Panc1 (cell line): Measurements from ENCODE around the gene NCOA3. TPM values are rescaled to one million over a fixed set of nuclear protein-coding genes. Genes with fewer than 3 reads are reported as not detected.

Source experiments
- ATAC-seq: fragments of 200-7000 bp; cut with Tn5 transposase; 2 replicates; pipeline ENCODE4 v1.9.1; 2020; ENCODE audit warnings: mild to moderate bottlenecking, moderate library complexity
- BruUV-seq: library from RNA; stranded (reverse); fragments of 400-500 nt; replicated peaks from 2 replicates; lab custom pipeline; 2021; lab: Mats Ljungman, UMichigan
- CTCF ChIA-PET: fragments of 300-600 bp; sonication (Branson Sonifier 250); formaldehyde crosslinking; loops from one replicate; lab custom pipeline; 2022; ENCODE audit warnings: antibody characterized with exemption; lab: Charles Lee
- POLR2A ChIA-PET: fragments of 300-600 bp; sonication (Branson Sonifier 250); formaldehyde crosslinking; loops from one replicate; lab custom pipeline; 2022; ENCODE audit warnings: antibody characterized with exemption; lab: Charles Lee
- DNase-seq: peaks from one replicate; pipeline ENCODE4 v3.0.0-alpha.2; 2010; ENCODE audit warnings: low read depth, low spot score
- H3K27ac ChIP-seq: 2 replicates; pipeline ENCODE4 v1.5.1; 2011; ENCODE audit warnings: mild to moderate bottlenecking, low read length, inconsistent platforms
- H3K27me3 ChIP-seq: fragments of 200-500 bp; sonication (Bioruptor generic); 2 replicates; pipeline ENCODE4 v1.6.0; 2014; ENCODE audit warnings: low read length, inconsistent platforms; ENCODE audit not compliant: control insufficient read depth, insufficient read depth
- H3K36me3 ChIP-seq: fragments of 200-500 bp; sonication (Bioruptor generic); 2 replicates; pipeline ENCODE4 v1.5.1; 2014; ENCODE audit warnings: inconsistent platforms, mild to moderate bottlenecking, low read length, moderate library complexity; ENCODE audit not compliant: control insufficient read depth, insufficient read depth
- H3K4me1 ChIP-seq: 2 replicates; pipeline ENCODE4 v1.5.1; 2011; ENCODE audit warnings: inconsistent platforms, mild to moderate bottlenecking, low read length, moderate library complexity; ENCODE audit not compliant: control insufficient read depth, insufficient read depth
- H3K4me3 ChIP-seq, 2 experiments: 2 replicates each; pipeline ENCODE4 v1.5.1; 2011 to 2012; ENCODE audit warnings: low read depth in 2 of 2, low read length in 2 of 2, mild to moderate bottlenecking in 2 of 2, inconsistent platforms in 1 of 2, moderate library complexity in 1 of 2
- H3K9me3 ChIP-seq: fragments of 200-500 bp; sonication (Bioruptor generic); 2 replicates; pipeline ENCODE4 v1.5.1; 2014; ENCODE audit warnings: low read depth, mild to moderate bottlenecking, inconsistent platforms, low read length, moderate library complexity; ENCODE audit not compliant: control insufficient read depth, insufficient read depth
- POLR2AphosphoS5 ChIP-seq: IDR thresholded peaks from 2 replicates; pipeline ENCODE4 v1.6.1; 2012; ENCODE audit warnings: mild to moderate bottlenecking, low read depth, low read length, moderate library complexity
- SIN3A ChIP-seq: IDR thresholded peaks from 2 replicates; pipeline ENCODE4 v1.6.1; 2012; ENCODE audit warnings: low read depth, mild to moderate bottlenecking, low read length, moderate library complexity, borderline replicate concordance; ENCODE audit not compliant: insufficient read depth
- TCF7L2 ChIP-seq: IDR thresholded peaks from 2 replicates; pipeline ENCODE4 v1.6.1; 2011; ENCODE audit warnings: mild to moderate bottlenecking, low read depth, low read length, inconsistent platforms
- in situ Hi-C: cut with HindIII; loops from 2 replicates; pipeline ENCODE4 v1.10.0; 2016; ENCODE audit warnings: low sequenced_read_pairs, low pct_unique_long_range_greater_than_20kb
- intact Hi-C: fragments of 100-400 bp; cut with micrococcal nuclease; formaldehyde crosslinking; loops from one replicate; pipeline ENCODE4 v1.10.0; 2022; ENCODE audit not compliant: unreplicated experiment
- total RNA-seq: library from RNA; stranded (reverse); gene quantifications from one replicate; pipeline ENCODE4 v1.2.1, GENCODE V29; 2021; ENCODE audit not compliant: unreplicated experiment
- TF ChIP-seq, protein P1 (sequence below): fragments of 450-650 bp; IDR thresholded peaks from 2 replicates; pipeline ENCODE4 v1.5.1; 2017; ENCODE audit warnings: mild to moderate bottlenecking
- TF ChIP-seq, protein P2 (sequence below), 2 experiments: IDR thresholded peaks; 2 replicates each; pipeline ENCODE4 v1.6.1; 2011 to 2012; ENCODE audit warnings: low read depth in 2 of 2, control low read depth in 1 of 2, low read length in 1 of 2, mild to moderate bottlenecking in 1 of 2, moderate library complexity in 1 of 2; ENCODE audit not compliant: insufficient read depth in 1 of 2

NCOA3 gene
- total RNA-seq, 1 experiment from 2014 or later: 47.7 TPM

DNA sequence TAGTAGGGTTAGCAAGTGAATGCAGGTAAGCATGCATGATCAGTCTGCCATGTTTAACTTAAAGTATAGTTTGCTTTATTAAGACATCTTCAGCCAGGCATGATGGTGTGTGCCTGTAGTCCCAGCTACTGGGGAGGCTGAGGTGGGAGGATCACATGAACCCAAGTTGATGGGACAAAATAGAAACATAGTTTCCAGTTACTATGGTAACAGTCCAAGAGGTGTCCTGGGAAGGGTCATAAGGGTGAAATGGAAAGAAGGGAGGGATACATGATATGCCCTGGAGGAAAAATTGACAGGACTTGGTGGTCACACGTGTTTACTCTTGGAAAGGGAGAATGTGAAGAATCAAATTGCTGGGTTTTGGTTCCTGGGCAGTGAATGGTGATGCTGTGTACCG, 143.9 kb downstream of the NCOA3 start:
- H3K9me3 ChIP-seq: no peaks in the 10 kb centered on the region
- DNase-seq: no peak
- H3K4me3 ChIP-seq: no peak overlapping the region
- no peak for ATAC-seq
- H3K4me1 ChIP-seq: no peaks in the 10 kb centered on the region
- intact Hi-C loops (no loop called here), in situ Hi-C loops (no loop called here)
- POLR2A ChIA-PET: no interaction called here
- no peaks in the 10 kb centered on the region for H3K27me3 ChIP-seq
- TF ChIP-seq, protein P1, sequence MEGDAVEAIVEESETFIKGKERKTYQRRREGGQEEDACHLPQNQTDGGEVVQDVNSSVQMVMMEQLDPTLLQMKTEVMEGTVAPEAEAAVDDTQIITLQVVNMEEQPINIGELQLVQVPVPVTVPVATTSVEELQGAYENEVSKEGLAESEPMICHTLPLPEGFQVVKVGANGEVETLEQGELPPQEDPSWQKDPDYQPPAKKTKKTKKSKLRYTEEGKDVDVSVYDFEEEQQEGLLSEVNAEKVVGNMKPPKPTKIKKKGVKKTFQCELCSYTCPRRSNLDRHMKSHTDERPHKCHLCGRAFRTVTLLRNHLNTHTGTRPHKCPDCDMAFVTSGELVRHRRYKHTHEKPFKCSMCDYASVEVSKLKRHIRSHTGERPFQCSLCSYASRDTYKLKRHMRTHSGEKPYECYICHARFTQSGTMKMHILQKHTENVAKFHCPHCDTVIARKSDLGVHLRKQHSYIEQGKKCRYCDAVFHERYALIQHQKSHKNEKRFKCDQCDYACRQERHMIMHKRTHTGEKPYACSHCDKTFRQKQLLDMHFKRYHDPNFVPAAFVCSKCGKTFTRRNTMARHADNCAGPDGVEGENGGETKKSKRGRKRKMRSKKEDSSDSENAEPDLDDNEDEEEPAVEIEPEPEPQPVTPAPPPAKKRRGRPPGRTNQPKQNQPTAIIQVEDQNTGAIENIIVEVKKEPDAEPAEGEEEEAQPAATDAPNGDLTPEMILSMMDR: no peak
- no peak for TF ChIP-seq POLR2AphosphoS5
- TF ChIP-seq, protein P2, sequence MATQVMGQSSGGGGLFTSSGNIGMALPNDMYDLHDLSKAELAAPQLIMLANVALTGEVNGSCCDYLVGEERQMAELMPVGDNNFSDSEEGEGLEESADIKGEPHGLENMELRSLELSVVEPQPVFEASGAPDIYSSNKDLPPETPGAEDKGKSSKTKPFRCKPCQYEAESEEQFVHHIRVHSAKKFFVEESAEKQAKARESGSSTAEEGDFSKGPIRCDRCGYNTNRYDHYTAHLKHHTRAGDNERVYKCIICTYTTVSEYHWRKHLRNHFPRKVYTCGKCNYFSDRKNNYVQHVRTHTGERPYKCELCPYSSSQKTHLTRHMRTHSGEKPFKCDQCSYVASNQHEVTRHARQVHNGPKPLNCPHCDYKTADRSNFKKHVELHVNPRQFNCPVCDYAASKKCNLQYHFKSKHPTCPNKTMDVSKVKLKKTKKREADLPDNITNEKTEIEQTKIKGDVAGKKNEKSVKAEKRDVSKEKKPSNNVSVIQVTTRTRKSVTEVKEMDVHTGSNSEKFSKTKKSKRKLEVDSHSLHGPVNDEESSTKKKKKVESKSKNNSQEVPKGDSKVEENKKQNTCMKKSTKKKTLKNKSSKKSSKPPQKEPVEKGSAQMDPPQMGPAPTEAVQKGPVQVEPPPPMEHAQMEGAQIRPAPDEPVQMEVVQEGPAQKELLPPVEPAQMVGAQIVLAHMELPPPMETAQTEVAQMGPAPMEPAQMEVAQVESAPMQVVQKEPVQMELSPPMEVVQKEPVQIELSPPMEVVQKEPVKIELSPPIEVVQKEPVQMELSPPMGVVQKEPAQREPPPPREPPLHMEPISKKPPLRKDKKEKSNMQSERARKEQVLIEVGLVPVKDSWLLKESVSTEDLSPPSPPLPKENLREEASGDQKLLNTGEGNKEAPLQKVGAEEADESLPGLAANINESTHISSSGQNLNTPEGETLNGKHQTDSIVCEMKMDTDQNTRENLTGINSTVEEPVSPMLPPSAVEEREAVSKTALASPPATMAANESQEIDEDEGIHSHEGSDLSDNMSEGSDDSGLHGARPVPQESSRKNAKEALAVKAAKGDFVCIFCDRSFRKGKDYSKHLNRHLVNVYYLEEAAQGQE (IDR thresholded peaks at IDR 0.05; ENCODE audit: insufficient read depth in 1 of 2, low read depth in 2 of 2, low read length in 1 of 2): no peak
- no peak for TF ChIP-seq SIN3A
- no peak for TF ChIP-seq TCF7L2
- H3K36me3 ChIP-seq: 0 out of 2 replicates have a peak, but pooled peaks cover 3% of the 10 kb centered on the region
- CTCF ChIA-PET: no interaction called here
- H3K27ac ChIP-seq: no peak overlapping the region
- no TSS peak for BruUV-seq

DNA sequence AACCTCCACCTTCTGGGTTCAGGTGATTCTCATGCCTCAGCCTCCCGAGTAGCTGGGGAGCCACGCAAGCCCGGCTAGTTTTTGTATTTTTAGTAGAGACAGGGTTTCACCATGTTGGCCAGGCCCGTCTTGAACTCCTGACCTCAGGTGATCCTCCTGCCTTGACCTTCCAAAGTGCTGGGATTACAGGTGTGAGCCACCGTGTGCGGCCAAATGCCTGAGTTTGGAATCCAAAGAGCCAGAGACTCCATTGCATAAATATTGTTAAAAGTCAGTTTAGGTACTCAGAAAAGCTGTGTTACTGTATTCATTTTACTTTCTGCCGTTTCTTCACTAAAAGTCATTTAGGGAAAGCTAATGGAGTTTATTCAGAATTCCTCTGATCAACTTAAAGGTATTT, 146.3 kb downstream of the NCOA3 start:
- H3K4me3 ChIP-seq: no peak overlapping the region
- H3K36me3 ChIP-seq: peaks cover 9% of the 10 kb centered on the region; the same call in 1 of the 2 replicates
- intact Hi-C loops (no loop called here), in situ Hi-C loops (no loop called here)
- H3K27ac ChIP-seq: no peak overlapping the region
- POLR2A ChIA-PET: no interaction called here
- H3K9me3 ChIP-seq: no peaks in the 10 kb centered on the region
- CTCF ChIA-PET: no interaction called here
- no peaks in the 10 kb centered on the region for H3K4me1 ChIP-seq
- no TSS peak for BruUV-seq
- no peak for DNase-seq
- no peak for ATAC-seq
- no peaks in the 10 kb centered on the region for H3K27me3 ChIP-seq
- TF ChIP-seq, protein P2 (IDR thresholded peaks at IDR 0.05; ENCODE audit: insufficient read depth in 1 of 2, low read depth in 2 of 2, low read length in 1 of 2): no peak
- TF ChIP-seq SIN3A: no peak
- TF ChIP-seq, protein P1: no peak
- no peak for TF ChIP-seq POLR2AphosphoS5
- no peak for TF ChIP-seq TCF7L2
